NCI-H2196 treated with DMSO at 0.1 percent for 48 hours (cell line): Measurements from ENCODE around the gene SPDYE16.
"Not testable (repeated sequence)": the region's sequence is repeated elsewhere in the genome, so short reads cannot be mapped to it uniquely, and the experiment has no call there.

Experiments used
- DNase-seq: peaks from one replicate; lab custom pipeline; 2025; ENCODE audit not compliant: unreplicated experiment; lab: John Stamatoyannopoulos, UW

SPDYE16 gene

GRCh38 chr7:76505168-76506080, 37.7 kb downstream of the SPDYE16 start:
- DNase-seq: no peak

GRCh38 chr7:76504351-76505167, 38.5 kb downstream of the SPDYE16 start:
- DNase-seq: not testable (repeated sequence)

GRCh38 chr7:76503244-76503643, 39.9 kb downstream of the SPDYE16 start:
- DNase-seq: not testable (repeated sequence)

- DNase-seq: not testable (repeated sequence)
These were observed 40.3 kb downstream of the SPDYE16 start for GRCh38 chr7:76502836-76503235.

GRCh38 chr7:76502224-76502623, 40.9 kb downstream of the SPDYE16 start:
- DNase-seq: not testable (repeated sequence)

GRCh38 chr7:76499924-76500241, 43.2 kb downstream of the SPDYE16 start:
- DNase-seq: not testable (repeated sequence)

GRCh38 chr7:76499201-76499923, 43.7 kb downstream of the SPDYE16 start:
- not testable (repeated sequence) for DNase-seq

GRCh38 chr7:76498583-76499200, 44.4 kb downstream of the SPDYE16 start:
- DNase-seq: not testable (repeated sequence)

- DNase-seq: not testable (repeated sequence)
These were observed 45.0 kb downstream of the SPDYE16 start for GRCh38 chr7:76497918-76498582.

- not testable (repeated sequence) for DNase-seq
These were observed 47.4 kb downstream of the SPDYE16 start for GRCh38 chr7:76495717-76496116.

- not testable (repeated sequence) for DNase-seq
These were observed 51.0 kb downstream of the SPDYE16 start for GRCh38 chr7:76492139-76492538.

GRCh38 chr7:76487969-76488368, 55.1 kb downstream of the SPDYE16 start:
- DNase-seq: not testable (repeated sequence)

- DNase-seq: not testable (repeated sequence)
These were observed 56.5 kb downstream of the SPDYE16 start for GRCh38 chr7:76486618-76487017.

GRCh38 chr7:76485822-76486610, 57.1 kb downstream of the SPDYE16 start:
- not testable (repeated sequence) for DNase-seq

- DNase-seq: not testable (repeated sequence)
These were observed 58.6 kb downstream of the SPDYE16 start for GRCh38 chr7:76484456-76484855.

GRCh38 chr7:76483081-76483480, 60.0 kb downstream of the SPDYE16 start:
- not testable (repeated sequence) for DNase-seq

GRCh38 chr7:76482660-76483059, 60.4 kb downstream of the SPDYE16 start:
- DNase-seq: not testable (repeated sequence)
